PC-3 (cell line): ENCODE data around the gene CYP11A1.
A peak's percentile ranks its signal among the peaks of the same experiment; 100 is the strongest.

Source experiments
- EZH2 ChIP-seq: fragments of 300-600 bp; sonication (generic); IDR thresholded peaks from one replicate; pipeline ENCODE4 v1.6.1; 2017; ENCODE audit warnings: antibody characterized with exemption, mild to moderate bottlenecking, low read length; ENCODE audit not compliant: unreplicated experiment
- EZH2phosphoT487 ChIP-seq: fragments of 300-600 bp; sonication (generic); IDR thresholded peaks from 2 replicates; pipeline ENCODE4 v1.6.1; 2018; ENCODE audit warnings: mild to moderate bottlenecking, antibody characterized with exemption, low read length, borderline replicate concordance
- TF ChIP-seq, protein P1 (sequence below): fragments of 300-600 bp; sonication (generic); conservative IDR thresholded peaks from 2 replicates; pipeline ENCODE4 v1.5.1; 2017; ENCODE audit warnings: antibody characterized with exemption, low read depth, mild to moderate bottlenecking, low read length

DNA sequence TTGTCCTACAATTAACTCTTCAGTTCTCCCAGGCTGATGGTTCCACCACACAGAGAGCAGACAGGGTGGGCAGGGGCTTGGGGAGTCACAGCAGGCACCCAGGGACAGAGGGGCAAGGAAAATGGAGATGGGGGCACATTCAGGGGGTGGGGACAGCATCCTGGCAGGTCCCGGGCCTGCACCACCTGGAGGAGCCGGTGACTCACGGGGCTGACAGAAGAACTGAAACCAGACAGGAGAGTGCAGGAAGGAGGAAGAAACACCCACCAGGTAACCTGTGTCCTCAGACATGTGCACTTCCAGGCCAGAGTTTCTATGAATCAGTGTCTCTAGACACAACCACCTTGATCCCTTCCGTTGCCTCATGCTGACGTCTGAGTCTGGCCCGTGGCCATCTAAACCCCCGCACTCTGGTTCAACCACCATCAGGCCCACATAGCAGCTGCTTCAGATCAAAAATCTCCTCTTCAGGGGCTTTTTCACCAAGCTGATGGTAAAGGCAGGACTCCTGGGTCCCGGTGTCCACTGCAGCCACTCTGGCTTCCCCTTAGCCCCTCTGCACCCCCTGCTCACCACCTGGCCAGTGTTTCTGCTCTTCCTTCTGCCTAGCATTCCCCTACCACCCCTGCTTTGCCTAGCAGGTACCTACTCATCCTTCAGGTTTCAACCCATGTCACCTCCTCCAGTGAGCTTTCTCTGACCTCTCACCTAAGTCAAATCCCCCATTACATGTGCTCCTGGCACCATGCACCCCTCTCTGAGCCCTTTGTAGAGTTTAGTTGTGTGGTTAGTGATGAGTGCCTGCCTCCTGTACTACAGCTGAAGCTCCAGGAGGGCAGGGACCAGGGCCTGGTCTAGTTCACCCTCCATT is 16.5 kb upstream of the CYP11A1 start:
- TF ChIP-seq, protein P1, sequence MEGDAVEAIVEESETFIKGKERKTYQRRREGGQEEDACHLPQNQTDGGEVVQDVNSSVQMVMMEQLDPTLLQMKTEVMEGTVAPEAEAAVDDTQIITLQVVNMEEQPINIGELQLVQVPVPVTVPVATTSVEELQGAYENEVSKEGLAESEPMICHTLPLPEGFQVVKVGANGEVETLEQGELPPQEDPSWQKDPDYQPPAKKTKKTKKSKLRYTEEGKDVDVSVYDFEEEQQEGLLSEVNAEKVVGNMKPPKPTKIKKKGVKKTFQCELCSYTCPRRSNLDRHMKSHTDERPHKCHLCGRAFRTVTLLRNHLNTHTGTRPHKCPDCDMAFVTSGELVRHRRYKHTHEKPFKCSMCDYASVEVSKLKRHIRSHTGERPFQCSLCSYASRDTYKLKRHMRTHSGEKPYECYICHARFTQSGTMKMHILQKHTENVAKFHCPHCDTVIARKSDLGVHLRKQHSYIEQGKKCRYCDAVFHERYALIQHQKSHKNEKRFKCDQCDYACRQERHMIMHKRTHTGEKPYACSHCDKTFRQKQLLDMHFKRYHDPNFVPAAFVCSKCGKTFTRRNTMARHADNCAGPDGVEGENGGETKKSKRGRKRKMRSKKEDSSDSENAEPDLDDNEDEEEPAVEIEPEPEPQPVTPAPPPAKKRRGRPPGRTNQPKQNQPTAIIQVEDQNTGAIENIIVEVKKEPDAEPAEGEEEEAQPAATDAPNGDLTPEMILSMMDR: peak; percentile 26
- TF ChIP-seq EZH2: no peak
- TF ChIP-seq EZH2phosphoT487: no peak
